HepG2 (cell line): ENCODE measurements around the gene GPS1. TPM values are rescaled to one million over a fixed set of nuclear protein-coding genes. Genes with fewer than 3 reads are reported as not detected.

Source experiments
- ARNT2 ChIP-seq: sonication (generic); formaldehyde crosslinking; IDR thresholded peaks from 2 replicates; pipeline ENCODE4 v1.8.0; 2022; ENCODE audit warnings: mild to moderate bottlenecking, low read depth, missing genetic modification reagents, moderate library complexity
- ATAD3A ChIP-seq: sonication (generic); formaldehyde crosslinking; IDR thresholded peaks from 2 replicates; pipeline ENCODE4 v1.4.0; 2020; ENCODE audit warnings: missing genetic modification reagents
- CEBPB ChIP-seq: IDR thresholded peaks from 2 replicates; pipeline ENCODE4 v1.6.1; 2011; ENCODE audit warnings: low read depth, low read length, improper control_type of control experiment, borderline replicate concordance
- CREB1 ChIP-seq, 2 experiments: fragments of 450-650 bp in 1 of 2; IDR thresholded peaks; 2 replicates each; pipeline ENCODE4 v1.6.1; 2016 to 2017; ENCODE audit warnings: control low read depth in 1 of 2, mild to moderate bottlenecking in 1 of 2, missing compliant biosample characterization in 1 of 2, missing genetic modification characterization in 1 of 2
- HDAC6 ChIP-seq: fragments of 200-600 bp; sonication (generic); IDR thresholded peaks from 2 replicates; pipeline ENCODE4 v1.7.0; 2017; ENCODE audit warnings: mild to moderate bottlenecking, antibody characterized with exemption, low read length, low read depth
- JUN ChIP-seq: sonication (generic); formaldehyde crosslinking; IDR thresholded peaks from 2 replicates; pipeline ENCODE4 v1.4.0; 2020; ENCODE audit warnings: mild to moderate bottlenecking, missing genetic modification reagents
- KDM4B ChIP-seq: sonication (generic); formaldehyde crosslinking; IDR thresholded peaks from 2 replicates; pipeline ENCODE4 v1.4.0; 2020; ENCODE audit warnings: missing genetic modification reagents
- KMT2A ChIP-seq: sonication (generic); formaldehyde crosslinking; IDR thresholded peaks from 2 replicates; pipeline ENCODE4 v1.4.0; 2020; ENCODE audit warnings: missing genetic modification reagents
- MED8 ChIP-seq: sonication (generic); formaldehyde crosslinking; IDR thresholded peaks from 2 replicates; pipeline ENCODE4 v1.8.1; 2023; ENCODE audit warnings: mild to moderate bottlenecking, missing genetic modification reagents; ENCODE audit not compliant: insufficient replicate concordance
- MIER3 ChIP-seq: IDR thresholded peaks from 2 replicates; pipeline ENCODE4 v1.6.1; 2016; ENCODE audit warnings: missing compliant biosample characterization, borderline replicate concordance
- NR2C2 ChIP-seq: sonication (generic); formaldehyde crosslinking; IDR thresholded peaks from 2 replicates; pipeline ENCODE4 v1.4.0; 2020; ENCODE audit warnings: missing genetic modification reagents, mild to moderate bottlenecking, moderate library complexity, borderline replicate concordance
- PAF1 ChIP-seq: IDR thresholded peaks from 2 replicates; pipeline ENCODE4 v1.6.1; 2016; ENCODE audit warnings: missing genetic modification reagents, missing compliant biosample characterization
- REL ChIP-seq: sonication (generic); formaldehyde crosslinking; conservative IDR thresholded peaks from 2 replicates; pipeline ENCODE4 v1.8.0; 2022; ENCODE audit warnings: mild to moderate bottlenecking, missing genetic modification reagents, moderate library complexity
- SAFB2 ChIP-seq: sonication (generic); formaldehyde crosslinking; IDR thresholded peaks from 2 replicates; pipeline ENCODE4 v1.5.1; 2020; ENCODE audit warnings: missing genetic modification reagents, low read depth, mild to moderate bottlenecking, borderline replicate concordance
- ZBTB1 ChIP-seq: sonication (generic); formaldehyde crosslinking; IDR thresholded peaks from 2 replicates; pipeline ENCODE4 v1.4.0; 2020; ENCODE audit warnings: missing genetic modification reagents, borderline replicate concordance
- ZBTB7A ChIP-seq: sonication (generic); formaldehyde crosslinking; IDR thresholded peaks from 2 replicates; pipeline ENCODE4 v1.8.0; 2022; ENCODE audit warnings: mild to moderate bottlenecking, missing genetic modification reagents
- ZFAT ChIP-seq: sonication (generic); formaldehyde crosslinking; conservative IDR thresholded peaks from 2 replicates; pipeline ENCODE4 v1.8.1; 2023; ENCODE audit warnings: missing genetic modification reagents, inconsistent platforms
- ZNF138 ChIP-seq: sonication (generic); formaldehyde crosslinking; IDR thresholded peaks from 2 replicates; pipeline ENCODE4 v1.5.0; 2020; ENCODE audit warnings: mild to moderate bottlenecking, low read depth, missing genetic modification reagents
- ZNF510 ChIP-seq: sonication (generic); formaldehyde crosslinking; IDR thresholded peaks from 2 replicates; pipeline ENCODE4 v1.4.0; 2020; ENCODE audit warnings: low read depth, mild to moderate bottlenecking, missing genetic modification reagents
- ZNF549 ChIP-seq: sonication (generic); formaldehyde crosslinking; IDR thresholded peaks from 2 replicates; pipeline ENCODE4 v1.5.0; 2020; ENCODE audit warnings: missing genetic modification reagents
- ZNF747 ChIP-seq: sonication (generic); formaldehyde crosslinking; IDR thresholded peaks from 2 replicates; pipeline ENCODE4 v1.8.1; 2023; ENCODE audit warnings: missing genetic modification reagents, mild to moderate bottlenecking, borderline replicate concordance
- polyA plus RNA-seq, 8 experiments: library from polyadenylated mRNA; depleted of rRNA in 3 of 8; stranded (reverse) in 7 of 8; unstranded in 1 of 8; fragments of >200 nt; fragmentation: Illumina TruSeq in 4 of 8; extraction: Trizol in 4 of 8; gene quantifications; 2 replicates each; pipeline versions ENCODE4 v1.2.1 to v1.2.3, GENCODE V29; 2011 to 2016; ENCODE audit warnings: low read depth in 4 of 8, missing spikeins in 1 of 8, mixed read lengths in 1 of 8; ENCODE audit not compliant: insufficient read depth in 1 of 8
- total RNA-seq, 5 experiments: library from RNA; depleted of rRNA; stranded (reverse); fragments of >200 nt; fragmentation: Illumina TruSeq; extraction: Trizol; gene quantifications; 2 replicates each; pipeline ENCODE4 v1.2.3, GENCODE V29; 2016; ENCODE audit warnings: low read depth in 1 of 5
- TF ChIP-seq, protein P1 (sequence below): IDR thresholded peaks from 2 replicates; pipeline ENCODE4 v1.6.1; 2016; ENCODE audit warnings: low read depth, control low read depth
- TF ChIP-seq, protein P2 (sequence below): sonication (generic); formaldehyde crosslinking; IDR thresholded peaks from 2 replicates; pipeline ENCODE4 v1.4.0; 2020; ENCODE audit warnings: mild to moderate bottlenecking, missing genetic modification reagents

Gene GPS1
- total and polyA plus RNA-seq, 2 of the 13 experiments (the other 11 are each of a cell fraction or from before 2014, with no cell fraction given): 124 to 128 TPM

DNA sequence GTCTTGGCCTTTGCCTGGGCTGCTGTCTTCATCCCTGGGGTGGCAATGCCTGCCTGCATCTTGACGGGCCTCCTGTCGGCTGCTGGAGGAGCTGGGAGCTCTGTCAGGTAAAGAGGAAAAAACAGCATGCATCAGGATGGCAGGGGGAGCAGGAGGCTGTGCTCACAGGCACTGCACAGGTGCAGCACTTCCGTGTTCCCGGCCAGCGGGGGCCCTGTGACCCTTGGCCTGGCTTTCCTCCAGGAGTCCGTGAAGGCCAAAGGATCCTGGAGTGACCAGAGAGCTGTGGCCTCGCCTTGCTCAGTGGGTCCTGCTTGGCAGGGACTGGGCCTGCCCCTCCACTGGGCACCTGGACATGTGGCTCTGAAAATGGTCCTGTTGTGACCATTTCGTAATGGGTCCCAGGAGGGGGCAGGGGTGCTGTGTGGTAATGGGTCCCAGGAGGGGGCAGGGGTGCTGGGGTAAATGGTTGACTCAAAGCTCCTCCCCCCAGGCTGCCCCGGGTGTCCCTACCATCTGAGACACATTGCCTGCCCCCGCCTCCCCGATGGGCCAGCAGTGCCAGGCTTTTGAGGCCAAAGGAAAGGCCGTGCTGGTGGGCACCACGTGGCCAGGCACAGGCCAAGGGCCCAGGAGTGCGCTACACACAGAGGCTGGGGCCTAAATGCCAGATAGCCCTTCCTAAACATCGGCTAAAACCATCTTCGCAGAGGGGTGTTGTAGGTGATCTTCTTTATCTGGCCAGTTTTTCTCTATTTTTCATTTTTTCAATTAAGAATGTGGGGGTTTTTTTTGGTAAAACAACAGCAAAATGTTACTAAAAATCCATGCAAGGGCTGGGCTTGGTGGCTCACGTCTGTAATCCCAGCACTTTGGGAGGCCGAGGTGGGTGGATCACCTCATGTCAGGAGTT is 50.3 kb downstream of the GPS1 start (continued):
- TF ChIP-seq NR2C2 (CRISPR knock-in tag): peak; percentile 80
- TF ChIP-seq ZBTB1: no peak
- TF ChIP-seq KMT2A (CRISPR knock-in tag): peak; percentile 70; the same call in 1 of the 2 replicates
- TF ChIP-seq ZFAT: 0 out of 2 replicates have a peak, but pooled peaks have one; percentile 62
- TF ChIP-seq, protein P1, sequence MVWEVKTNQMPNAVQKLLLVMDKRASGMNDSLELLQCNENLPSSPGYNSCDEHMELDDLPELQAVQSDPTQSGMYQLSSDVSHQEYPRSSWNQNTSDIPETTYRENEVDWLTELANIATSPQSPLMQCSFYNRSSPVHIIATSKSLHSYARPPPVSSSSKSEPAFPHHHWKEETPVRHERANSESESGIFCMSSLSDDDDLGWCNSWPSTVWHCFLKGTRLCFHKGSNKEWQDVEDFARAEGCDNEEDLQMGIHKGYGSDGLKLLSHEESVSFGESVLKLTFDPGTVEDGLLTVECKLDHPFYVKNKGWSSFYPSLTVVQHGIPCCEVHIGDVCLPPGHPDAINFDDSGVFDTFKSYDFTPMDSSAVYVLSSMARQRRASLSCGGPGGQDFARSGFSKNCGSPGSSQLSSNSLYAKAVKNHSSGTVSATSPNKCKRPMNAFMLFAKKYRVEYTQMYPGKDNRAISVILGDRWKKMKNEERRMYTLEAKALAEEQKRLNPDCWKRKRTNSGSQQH (CRISPR knock-in tag): peak; percentile 64; the same call in 1 of the 2 replicates
- TF ChIP-seq ZNF138 (CRISPR knock-in tag): no peak
- TF ChIP-seq ZBTB7A (CRISPR knock-in tag): peak; percentile 85
- TF ChIP-seq MIER3 (CRISPR knock-in tag): peak; percentile 87; the same call in 1 of the 2 replicates
- TF ChIP-seq, protein P2, sequence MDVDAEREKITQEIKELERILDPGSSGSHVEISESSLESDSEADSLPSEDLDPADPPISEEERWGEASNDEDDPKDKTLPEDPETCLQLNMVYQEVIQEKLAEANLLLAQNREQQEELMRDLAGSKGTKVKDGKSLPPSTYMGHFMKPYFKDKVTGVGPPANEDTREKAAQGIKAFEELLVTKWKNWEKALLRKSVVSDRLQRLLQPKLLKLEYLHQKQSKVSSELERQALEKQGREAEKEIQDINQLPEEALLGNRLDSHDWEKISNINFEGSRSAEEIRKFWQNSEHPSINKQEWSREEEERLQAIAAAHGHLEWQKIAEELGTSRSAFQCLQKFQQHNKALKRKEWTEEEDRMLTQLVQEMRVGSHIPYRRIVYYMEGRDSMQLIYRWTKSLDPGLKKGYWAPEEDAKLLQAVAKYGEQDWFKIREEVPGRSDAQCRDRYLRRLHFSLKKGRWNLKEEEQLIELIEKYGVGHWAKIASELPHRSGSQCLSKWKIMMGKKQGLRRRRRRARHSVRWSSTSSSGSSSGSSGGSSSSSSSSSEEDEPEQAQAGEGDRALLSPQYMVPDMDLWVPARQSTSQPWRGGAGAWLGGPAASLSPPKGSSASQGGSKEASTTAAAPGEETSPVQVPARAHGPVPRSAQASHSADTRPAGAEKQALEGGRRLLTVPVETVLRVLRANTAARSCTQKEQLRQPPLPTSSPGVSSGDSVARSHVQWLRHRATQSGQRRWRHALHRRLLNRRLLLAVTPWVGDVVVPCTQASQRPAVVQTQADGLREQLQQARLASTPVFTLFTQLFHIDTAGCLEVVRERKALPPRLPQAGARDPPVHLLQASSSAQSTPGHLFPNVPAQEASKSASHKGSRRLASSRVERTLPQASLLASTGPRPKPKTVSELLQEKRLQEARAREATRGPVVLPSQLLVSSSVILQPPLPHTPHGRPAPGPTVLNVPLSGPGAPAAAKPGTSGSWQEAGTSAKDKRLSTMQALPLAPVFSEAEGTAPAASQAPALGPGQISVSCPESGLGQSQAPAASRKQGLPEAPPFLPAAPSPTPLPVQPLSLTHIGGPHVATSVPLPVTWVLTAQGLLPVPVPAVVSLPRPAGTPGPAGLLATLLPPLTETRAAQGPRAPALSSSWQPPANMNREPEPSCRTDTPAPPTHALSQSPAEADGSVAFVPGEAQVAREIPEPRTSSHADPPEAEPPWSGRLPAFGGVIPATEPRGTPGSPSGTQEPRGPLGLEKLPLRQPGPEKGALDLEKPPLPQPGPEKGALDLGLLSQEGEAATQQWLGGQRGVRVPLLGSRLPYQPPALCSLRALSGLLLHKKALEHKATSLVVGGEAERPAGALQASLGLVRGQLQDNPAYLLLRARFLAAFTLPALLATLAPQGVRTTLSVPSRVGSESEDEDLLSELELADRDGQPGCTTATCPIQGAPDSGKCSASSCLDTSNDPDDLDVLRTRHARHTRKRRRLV: 0 out of 2 replicates have a peak, but pooled peaks have one; percentile 4
- no peak; the same call in 1 of the 2 replicates for TF ChIP-seq SAFB2 (CRISPR knock-in tag)
- TF ChIP-seq ZNF747 (CRISPR knock-in tag): peak; percentile 94
- TF ChIP-seq CREB1 (IDR thresholded peaks at IDR 0.05): no peak
- TF ChIP-seq CREB1 (CRISPR knock-in tag; IDR thresholded peaks at IDR 0.05): no peak
- TF ChIP-seq ATAD3A (CRISPR knock-in tag): no peak
- TF ChIP-seq MED8 (CRISPR knock-in tag): peak; percentile 12
- no peak for TF ChIP-seq ZNF549 (CRISPR knock-in tag)
- peak; percentile 87 for TF ChIP-seq CEBPB
- peak; percentile 94 for TF ChIP-seq ARNT2 (CRISPR knock-in tag)
- TF ChIP-seq REL (CRISPR knock-in tag): no peak; the same call in none of the 2 replicates
- TF ChIP-seq ZNF510 (CRISPR knock-in tag): no peak
- TF ChIP-seq PAF1 (CRISPR knock-in tag): no peak
- 0 out of 2 replicates have a peak, but pooled peaks have one; percentile 65 for TF ChIP-seq JUN (CRISPR knock-in tag)
- no peak for TF ChIP-seq HDAC6
- TF ChIP-seq KDM4B (CRISPR knock-in tag): peak; percentile 26; the same call in 1 of the 2 replicates
